Ectodermal cell (in vitro differentiated cells): ENCODE data around the gene DGCR8.
"Not testable (repeated sequence)": the region's sequence is repeated elsewhere in the genome, so short reads cannot be mapped to it uniquely, and the experiment has no call there.

Source experiments
- H3K27ac ChIP-seq: 2 replicates; pipeline ENCODE4 v1.7.0; 2013; ENCODE audit warnings: mild to moderate bottlenecking, low read depth, low read length; ENCODE audit not compliant: insufficient read depth, poor library complexity, severe bottlenecking
- H3K27me3 ChIP-seq: 2 replicates; pipeline ENCODE4 v1.7.0; 2013; ENCODE audit warnings: mild to moderate bottlenecking, low read length; ENCODE audit not compliant: insufficient read depth, control insufficient read depth, poor library complexity, severe bottlenecking
- H3K36me3 ChIP-seq: one replicate; pipeline ENCODE4 v1.7.0; 2013; ENCODE audit warnings: low read length; ENCODE audit not compliant: control insufficient read depth, insufficient read depth
- H3K4me1 ChIP-seq: one replicate; pipeline ENCODE4 v1.7.0; 2013; ENCODE audit warnings: low read length; ENCODE audit not compliant: control insufficient read depth, insufficient read depth
- H3K4me3 ChIP-seq: 2 replicates; pipeline ENCODE4 v1.7.0; 2013; ENCODE audit warnings: low read depth, low read length, control low read depth; ENCODE audit not compliant: insufficient read depth
- H3K9me3 ChIP-seq: 2 replicates; pipeline ENCODE4 v1.7.0; 2013; ENCODE audit warnings: mild to moderate bottlenecking, low read length, moderate library complexity; ENCODE audit not compliant: control insufficient read depth
- WGBS, 2 experiments: methylation state at CpG; one replicate each; pipeline ENCODE4 v1.1.7; 2013; ENCODE audit warnings: missing lambda C conversion rate in 2 of 2; 5-methylcytosine and 5-hydroxymethylcytosine counted together

The DGCR8 gene

GRCh38 chr22:20157430-20158183 is 77.6 kb downstream of the DGCR8 start:
- 87 to 88% methylated on average over 15 of the region's 15 CpGs for WGBS, 2 experiments
- no peak overlapping the region for H3K4me3 ChIP-seq
- no peaks in the 10 kb centered on the region for H3K27me3 ChIP-seq
- H3K4me1 ChIP-seq = peaks cover 18% of the 10 kb centered on the region
- H3K9me3 ChIP-seq = no peaks in the 10 kb centered on the region
- H3K27ac ChIP-seq = no peak overlapping the region
- no peaks in the 10 kb centered on the region for H3K36me3 ChIP-seq

GRCh38 chr22:20158391-20159036 is 78.5 kb downstream of the DGCR8 start:
- Histone ChIP-seq H3K4me1 (peaks cover 18% of the 10 kb centered on the region), H3K27ac (no peak overlapping the region), H3K9me3 (no peaks in the 10 kb centered on the region), H3K4me3 (no peak overlapping the region), H3K27me3 (no peaks in the 10 kb centered on the region), H3K36me3 (no peaks in the 10 kb centered on the region)
- WGBS, 2 experiments = 87% methylated on average over 15 of the region's 15 CpGs

GRCh38 chr22:20159076-20159475 is 79.0 kb downstream of the DGCR8 start:
- no peak overlapping the region for H3K27ac ChIP-seq
- H3K4me1 ChIP-seq = peaks cover 14% of the 10 kb centered on the region
- no peak overlapping the region for H3K4me3 ChIP-seq
- H3K36me3 ChIP-seq = no peaks in the 10 kb centered on the region
- 24 to 31% methylated on average over 9 of the region's 9 CpGs for WGBS, 2 experiments
- no peaks in the 10 kb centered on the region for H3K27me3 ChIP-seq
- no peaks in the 10 kb centered on the region for H3K9me3 ChIP-seq

- H3K36me3 ChIP-seq, H3K27me3 ChIP-seq, H3K4me1 ChIP-seq, H3K9me3 ChIP-seq, H3K27ac ChIP-seq, H3K4me3 ChIP-seq: not testable (repeated sequence)
- WGBS, 2 experiments = 87 to 91% methylated on average over 9 to 10 of the region's 14 CpGs
Measured at GRCh38 chr22:20159531-20159930, 79.5 kb downstream of the DGCR8 start.

GRCh38 chr22:20160041-20160440 is 80.0 kb downstream of the DGCR8 start:
- 93 to 95% methylated on average over 10 of the region's 10 CpGs for WGBS, 2 experiments
- H3K27me3 ChIP-seq = no peaks in the 10 kb centered on the region
- H3K27ac ChIP-seq = no peak overlapping the region
- H3K9me3 ChIP-seq = no peaks in the 10 kb centered on the region
- H3K4me3 ChIP-seq = no peak overlapping the region
- H3K36me3 ChIP-seq = no peaks in the 10 kb centered on the region
- peaks cover 8% of the 10 kb centered on the region for H3K4me1 ChIP-seq
